GM12878 (cell line): Measurements from ENCODE around the gene IL37. TPM values are rescaled to one million over a fixed set of nuclear protein-coding genes. Genes with fewer than 3 reads are reported as not detected.

ENCODE experiments used
- ATAC-seq: fragments of 200-7000 bp; cut with Tn5 transposase; 3 replicates; pipeline ENCODE4 v1.9.1; 2020; ENCODE audit warnings: mild to moderate bottlenecking, moderate library complexity
- BruUV-seq: library from RNA; stranded (reverse); fragments of 400-500 nt; replicated peaks from 2 replicates; lab custom pipeline; 2021; lab: Mats Ljungman, UMichigan
- CTCF ChIA-PET: fragments of 300-600 bp; sonication (Branson Sonifier 250); formaldehyde crosslinking; extraction: SDS; loops from one replicate; lab custom pipeline; 2021; ENCODE audit warnings: inconsistent platforms; lab: Yijun Ruan, JAX
- POLR2A ChIA-PET: fragments of 350-600 bp; formaldehyde crosslinking; extraction: SDS; loops from one replicate; lab custom pipeline; 2021; ENCODE audit warnings: inconsistent platforms; lab: Charles Lee
- RAD21 ChIA-PET: fragments of 300-600 bp; sonication (Branson Sonifier 250); formaldehyde crosslinking; loops from one replicate; lab custom pipeline; 2023; ENCODE audit warnings: antibody characterized with exemption; ENCODE audit not compliant: unreplicated experiment; lab: Charles Lee
- SMC1A ChIA-PET: fragments of 300-600 bp; sonication (Branson Sonifier 250); formaldehyde crosslinking; loops from one replicate; lab custom pipeline; 2023; ENCODE audit not compliant: unreplicated experiment, uncharacterized antibody; lab: Charles Lee
- DNase-seq: peaks from one replicate; pipeline ENCODE4 v3.0.0-alpha.2; 2011; ENCODE audit warnings: low read depth, low spot score
- FAIRE-seq: peaks from 3 replicates; lab custom pipeline; 2011; peaks lifted over from hg19 to GRCh38; lab: Jason Lieb, UNC
- H2AFZ ChIP-seq: 2 replicates; pipeline ENCODE4 v1.6.0; 2011; ENCODE audit warnings: low read depth, low read length, control low read depth; ENCODE audit not compliant: control insufficient read depth
- H3K27ac ChIP-seq: 2 replicates; pipeline ENCODE4 v1.5.1; 2011; ENCODE audit warnings: control low read depth; ENCODE audit not compliant: control insufficient read depth, insufficient read depth
- H3K27me3 ChIP-seq, 2 experiments: replicated peaks in 1 of 2; 2 replicates each; pipeline versions ENCODE4 v1.6.0 to v1.6.1; 2011; ENCODE audit warnings: low read length in 1 of 2; ENCODE audit not compliant: control insufficient read depth in 2 of 2, insufficient read depth in 2 of 2
- H3K36me3 ChIP-seq, 2 experiments: 2 replicates each; pipeline ENCODE4 v1.5.1; 2011; ENCODE audit warnings: low read length in 1 of 2; ENCODE audit not compliant: control insufficient read depth in 2 of 2, insufficient read depth in 2 of 2
- H3K4me1 ChIP-seq: 2 replicates; pipeline ENCODE4 v1.6.1; 2011; ENCODE audit warnings: mild to moderate bottlenecking, low read length, moderate library complexity, mixed read lengths; ENCODE audit not compliant: control insufficient read depth, insufficient read depth
- H3K4me2 ChIP-seq: 2 replicates; pipeline ENCODE4 v1.6.0; 2011; ENCODE audit warnings: control low read depth; ENCODE audit not compliant: control insufficient read depth, insufficient read depth
- H3K4me3 ChIP-seq: fragments of 200-600 bp; sonication (generic); 2 replicates; pipeline ENCODE4 v1.5.1; 2016
- H3K79me2 ChIP-seq: 2 replicates; pipeline ENCODE4 v1.6.0; 2011; ENCODE audit warnings: low read length; ENCODE audit not compliant: control insufficient read depth, insufficient read depth
- H3K9ac ChIP-seq: 2 replicates; pipeline ENCODE4 v1.8.0; 2011; ENCODE audit warnings: low read length, control low read depth, mixed read lengths; ENCODE audit not compliant: control insufficient read depth, insufficient read depth
- H3K9me3 ChIP-seq: replicated peaks from 3 replicates; pipeline ENCODE4 v1.5.1; 2011; ENCODE audit warnings: mild to moderate bottlenecking, low read length; ENCODE audit not compliant: control insufficient read depth, insufficient read depth
- H4K20me1 ChIP-seq: 2 replicates; pipeline ENCODE4 v1.6.0; 2011; ENCODE audit not compliant: control insufficient read depth, insufficient read depth
- CBFB ChIP-seq: IDR thresholded peaks from 2 replicates; pipeline ENCODE4 v1.6.1; 2016; ENCODE audit warnings: antibody characterized with exemption, low read depth
- CREB1 ChIP-seq: IDR thresholded peaks from 2 replicates; pipeline ENCODE4 v1.6.1; 2012; ENCODE audit warnings: low read depth, mild to moderate bottlenecking, inconsistent platforms
- IKZF1 ChIP-seq: fragments of 450-650 bp; conservative IDR thresholded peaks from 2 replicates; pipeline ENCODE4 v1.6.1; 2017; ENCODE audit warnings: antibody characterized with exemption, mild to moderate bottlenecking
- POLR2A ChIP-seq: IDR thresholded peaks from 2 replicates; pipeline ENCODE4 v1.6.1; 2011; ENCODE audit warnings: low read depth, mild to moderate bottlenecking, low read length
- SIX5 ChIP-seq: IDR thresholded peaks from 2 replicates; pipeline ENCODE4 v1.6.1; 2011; ENCODE audit warnings: mild to moderate bottlenecking, low read depth, low read length, moderate library complexity; ENCODE audit not compliant: severe bottlenecking
- SPI1 ChIP-seq: IDR thresholded peaks from 2 replicates; pipeline ENCODE4 v1.6.1; 2011; ENCODE audit warnings: low read depth, mild to moderate bottlenecking, low read length, moderate library complexity, borderline replicate concordance; ENCODE audit not compliant: insufficient read depth
- SREBF2 ChIP-seq: IDR thresholded peaks from 2 replicates; pipeline ENCODE4 v1.6.1; 2012; ENCODE audit warnings: mild to moderate bottlenecking, low read length
- TAF1 ChIP-seq: IDR thresholded peaks from 2 replicates; pipeline ENCODE4 v1.6.1; 2011; ENCODE audit warnings: mild to moderate bottlenecking, low read depth, low read length, borderline replicate concordance
- ZNF217 ChIP-seq: fragments of 450-650 bp; IDR thresholded peaks from 2 replicates; pipeline ENCODE4 v1.6.1; 2017; ENCODE audit warnings: antibody characterized with exemption, mild to moderate bottlenecking
- ZNF384 ChIP-seq: IDR thresholded peaks from 2 replicates; pipeline ENCODE4 v1.6.1; 2012; ENCODE audit warnings: low read depth, mild to moderate bottlenecking, low read length, improper control_type of control experiment, borderline replicate concordance
- WGBS: methylation state at CpG from one replicate; pipeline ENCODE4 v1.1.6; 2016; ENCODE audit warnings: low lambda C conversion rate; ENCODE audit not compliant: insufficient replicate concordance, insufficient coverage; ENCODE audit errors: missing lambda C conversion rate; 5-methylcytosine and 5-hydroxymethylcytosine counted together
- in situ Hi-C: fragments of 300-500 bp; cut with MboI; formaldehyde crosslinking; loops from 9 replicates; pipeline ENCODE4 v1.14.3; 2018; ENCODE audit warnings: mixed read lengths
- intact Hi-C: fragments of 100-400 bp; cut with micrococcal nuclease; formaldehyde crosslinking; loops from one replicate; pipeline ENCODE4 v1.14.2; 2022; ENCODE audit not compliant: unreplicated experiment
- polyA plus RNA-seq, 11 experiments: library from polyadenylated mRNA; depleted of rRNA in 4 of 11; unstranded in 6 of 11; stranded (reverse) in 5 of 11; fragments of >200 nt; fragmentation: Nextera tagmentation in 4 of 11; fragmentation: Illumina TruSeq in 1 of 11; extraction: Ambion mirVana in 4 of 11; extraction: Trizol in 1 of 11; gene quantifications; 1 replicate in 1 of 11; 2 replicates in 10 of 11; pipeline versions ENCODE4 v1.2.1 to v1.2.3, GENCODE V29; 2011 to 2016; ENCODE audit warnings: inconsistent platforms in 2 of 11, missing spikeins in 2 of 11, low read depth in 1 of 11
- total RNA-seq, 4 experiments: library from RNA; depleted of rRNA in 3 of 4; stranded (reverse); fragments of >200 nt in 3 of 4; fragmentation: Illumina TruSeq in 1 of 4; extraction: Trizol in 1 of 4; gene quantifications; 2 replicates each; pipeline versions ENCODE4 v1.2.1 to v1.2.3, GENCODE V29; 2013 to 2021
- TF ChIP-seq, protein P1 (sequence below): fragments of 450-650 bp; IDR thresholded peaks from 2 replicates; pipeline ENCODE4 v1.6.1; 2017; ENCODE audit warnings: mild to moderate bottlenecking, low read depth, inconsistent platforms; ENCODE audit not compliant: poor library complexity, severe bottlenecking
- TF ChIP-seq, protein P2 (sequence below): fragments of 450-650 bp; formaldehyde crosslinking; IDR thresholded peaks from 2 replicates; pipeline ENCODE4 v1.4.0; 2020; ENCODE audit warnings: mild to moderate bottlenecking, moderate library complexity
- TF ChIP-seq, protein P3 (sequence below): fragments of 450-650 bp; IDR thresholded peaks from 2 replicates; pipeline ENCODE4 v1.6.1; 2016; ENCODE audit warnings: mild to moderate bottlenecking, moderate library complexity, borderline replicate concordance

IL37 gene
- total and polyA plus RNA-seq, 10 of the 15 experiments (the other 5 are each of a cell fraction or from before 2014, with no cell fraction given): 0.41 to 0.54 TPM; not detected in 8

DNA sequence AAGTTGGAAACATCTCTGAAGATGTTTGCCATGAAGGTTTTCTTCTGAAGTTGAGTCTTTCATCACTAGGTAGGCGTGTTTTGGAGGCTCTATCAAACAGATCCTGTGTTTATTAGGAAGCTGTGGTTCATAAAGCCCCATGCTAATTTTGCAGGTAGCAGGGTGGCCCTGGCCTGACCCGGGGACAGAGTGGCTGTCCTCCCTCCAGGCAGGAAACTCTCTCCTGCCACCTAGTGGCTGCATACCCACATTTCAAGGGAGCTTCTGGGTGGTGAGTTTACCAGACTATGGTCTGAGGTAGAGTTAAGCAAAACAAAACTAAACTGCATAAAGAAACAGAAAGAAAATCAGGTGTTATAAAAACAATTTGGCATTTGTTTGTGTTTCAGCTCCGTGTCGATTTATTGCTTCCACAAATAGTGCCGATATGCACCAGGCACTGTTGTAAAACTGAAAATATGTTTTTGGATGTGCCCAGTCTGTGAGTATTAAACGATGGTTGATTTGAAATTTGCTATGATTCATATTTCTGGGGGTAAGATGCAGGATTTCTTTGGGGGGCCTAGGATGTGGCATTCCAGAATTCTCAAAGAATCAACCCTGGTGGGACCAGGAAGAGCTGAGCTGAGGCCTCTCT is 26.0 kb upstream of the IL37 start:
- 22% methylated on average over 6 of the region's 6 CpGs for WGBS
- no peak for FAIRE-seq
- peak; percentile 82 for ATAC-seq
- Histone ChIP-seq H3K27me3 (no peaks in the 10 kb centered on the region), H3K9me3 (no peaks in the 10 kb centered on the region), H2AFZ (peak overlapping the region; percentile 49), H3K4me1 (peaks cover 32% of the 10 kb centered on the region), H3K27ac (no peak overlapping the region), H3K4me2 (peak overlapping the region; percentile 10; the same call in 1 of the 2 replicates), H3K9ac (no peak overlapping the region), H3K4me3 (no peak overlapping the region), H3K79me2 (no peaks in the 10 kb centered on the region), H4K20me1 (no peaks in the 10 kb centered on the region), H3K36me3 (no peaks in the 10 kb centered on the region)
- ChIA-PET RAD21 (interaction anchor here (0.7 to 11.8 kb wide), 35 partner anchors 8 to 285 kb away, joined by 3 to 281 read pairs (median 5); partner anchors contain the start of gene IL1B), SMC1A (interaction anchor here (0.5 to 12.1 kb wide), 47 partner anchors 9 to 285 kb away, joined by 3 to 362 read pairs (median 6); partner anchors contain the start of gene CKAP2L), POLR2A (interaction anchor here (1.1 to 1.9 kb wide), 7 partner anchors 9 to 144 kb away, joined by 3 to 15 read pairs (median 4); no protein-coding TSS in a partner anchor), CTCF (interaction anchor here (0.6 to 12.0 kb wide), 56 partner anchors 9 to 675 kb away, joined by 3 to 496 read pairs (median 6); partner anchors contain the start of genes IL1A and IL1B)
- intact Hi-C loops: loop anchor here (1.0 to 2.0 kb wide), 3 partner anchors 56 to 284 kb away; no protein-coding TSS in a partner anchor
- no TSS peak for BruUV-seq
- DNase-seq: peak; percentile 39
- in situ Hi-C loops: no loop called here
- TF ChIP-seq SREBF2 (no peak), ZNF384 (no peak), SPI1 (no peak), TAF1 (no peak), ZNF217 (no peak), CBFB (no peak), IKZF1 (no peak), SIX5 (no peak), POLR2A (no peak), CREB1 (0 out of 2 replicates have a peak, but pooled peaks have one; percentile 26)
- TF ChIP-seq, protein P1, sequence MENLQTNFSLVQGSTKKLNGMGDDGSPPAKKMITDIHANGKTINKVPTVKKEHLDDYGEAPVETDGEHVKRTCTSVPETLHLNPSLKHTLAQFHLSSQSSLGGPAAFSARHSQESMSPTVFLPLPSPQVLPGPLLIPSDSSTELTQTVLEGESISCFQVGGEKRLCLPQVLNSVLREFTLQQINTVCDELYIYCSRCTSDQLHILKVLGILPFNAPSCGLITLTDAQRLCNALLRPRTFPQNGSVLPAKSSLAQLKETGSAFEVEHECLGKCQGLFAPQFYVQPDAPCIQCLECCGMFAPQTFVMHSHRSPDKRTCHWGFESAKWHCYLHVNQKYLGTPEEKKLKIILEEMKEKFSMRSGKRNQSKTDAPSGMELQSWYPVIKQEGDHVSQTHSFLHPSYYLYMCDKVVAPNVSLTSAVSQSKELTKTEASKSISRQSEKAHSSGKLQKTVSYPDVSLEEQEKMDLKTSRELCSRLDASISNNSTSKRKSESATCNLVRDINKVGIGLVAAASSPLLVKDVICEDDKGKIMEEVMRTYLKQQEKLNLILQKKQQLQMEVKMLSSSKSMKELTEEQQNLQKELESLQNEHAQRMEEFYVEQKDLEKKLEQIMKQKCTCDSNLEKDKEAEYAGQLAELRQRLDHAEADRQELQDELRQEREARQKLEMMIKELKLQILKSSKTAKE: peak; percentile 44
- TF ChIP-seq, protein P2, sequence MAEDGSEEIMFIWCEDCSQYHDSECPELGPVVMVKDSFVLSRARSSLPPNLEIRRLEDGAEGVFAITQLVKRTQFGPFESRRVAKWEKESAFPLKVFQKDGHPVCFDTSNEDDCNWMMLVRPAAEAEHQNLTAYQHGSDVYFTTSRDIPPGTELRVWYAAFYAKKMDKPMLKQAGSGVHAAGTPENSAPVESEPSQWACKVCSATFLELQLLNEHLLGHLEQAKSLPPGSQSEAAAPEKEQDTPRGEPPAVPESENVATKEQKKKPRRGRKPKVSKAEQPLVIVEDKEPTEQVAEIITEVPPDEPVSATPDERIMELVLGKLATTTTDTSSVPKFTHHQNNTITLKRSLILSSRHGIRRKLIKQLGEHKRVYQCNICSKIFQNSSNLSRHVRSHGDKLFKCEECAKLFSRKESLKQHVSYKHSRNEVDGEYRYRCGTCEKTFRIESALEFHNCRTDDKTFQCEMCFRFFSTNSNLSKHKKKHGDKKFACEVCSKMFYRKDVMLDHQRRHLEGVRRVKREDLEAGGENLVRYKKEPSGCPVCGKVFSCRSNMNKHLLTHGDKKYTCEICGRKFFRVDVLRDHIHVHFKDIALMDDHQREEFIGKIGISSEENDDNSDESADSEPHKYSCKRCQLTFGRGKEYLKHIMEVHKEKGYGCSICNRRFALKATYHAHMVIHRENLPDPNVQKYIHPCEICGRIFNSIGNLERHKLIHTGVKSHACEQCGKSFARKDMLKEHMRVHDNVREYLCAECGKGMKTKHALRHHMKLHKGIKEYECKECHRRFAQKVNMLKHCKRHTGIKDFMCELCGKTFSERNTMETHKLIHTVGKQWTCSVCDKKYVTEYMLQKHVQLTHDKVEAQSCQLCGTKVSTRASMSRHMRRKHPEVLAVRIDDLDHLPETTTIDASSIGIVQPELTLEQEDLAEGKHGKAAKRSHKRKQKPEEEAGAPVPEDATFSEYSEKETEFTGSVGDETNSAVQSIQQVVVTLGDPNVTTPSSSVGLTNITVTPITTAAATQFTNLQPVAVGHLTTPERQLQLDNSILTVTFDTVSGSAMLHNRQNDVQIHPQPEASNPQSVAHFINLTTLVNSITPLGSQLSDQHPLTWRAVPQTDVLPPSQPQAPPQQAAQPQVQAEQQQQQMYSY (CRISPR knock-in tag): no peak
- TF ChIP-seq, protein P3, sequence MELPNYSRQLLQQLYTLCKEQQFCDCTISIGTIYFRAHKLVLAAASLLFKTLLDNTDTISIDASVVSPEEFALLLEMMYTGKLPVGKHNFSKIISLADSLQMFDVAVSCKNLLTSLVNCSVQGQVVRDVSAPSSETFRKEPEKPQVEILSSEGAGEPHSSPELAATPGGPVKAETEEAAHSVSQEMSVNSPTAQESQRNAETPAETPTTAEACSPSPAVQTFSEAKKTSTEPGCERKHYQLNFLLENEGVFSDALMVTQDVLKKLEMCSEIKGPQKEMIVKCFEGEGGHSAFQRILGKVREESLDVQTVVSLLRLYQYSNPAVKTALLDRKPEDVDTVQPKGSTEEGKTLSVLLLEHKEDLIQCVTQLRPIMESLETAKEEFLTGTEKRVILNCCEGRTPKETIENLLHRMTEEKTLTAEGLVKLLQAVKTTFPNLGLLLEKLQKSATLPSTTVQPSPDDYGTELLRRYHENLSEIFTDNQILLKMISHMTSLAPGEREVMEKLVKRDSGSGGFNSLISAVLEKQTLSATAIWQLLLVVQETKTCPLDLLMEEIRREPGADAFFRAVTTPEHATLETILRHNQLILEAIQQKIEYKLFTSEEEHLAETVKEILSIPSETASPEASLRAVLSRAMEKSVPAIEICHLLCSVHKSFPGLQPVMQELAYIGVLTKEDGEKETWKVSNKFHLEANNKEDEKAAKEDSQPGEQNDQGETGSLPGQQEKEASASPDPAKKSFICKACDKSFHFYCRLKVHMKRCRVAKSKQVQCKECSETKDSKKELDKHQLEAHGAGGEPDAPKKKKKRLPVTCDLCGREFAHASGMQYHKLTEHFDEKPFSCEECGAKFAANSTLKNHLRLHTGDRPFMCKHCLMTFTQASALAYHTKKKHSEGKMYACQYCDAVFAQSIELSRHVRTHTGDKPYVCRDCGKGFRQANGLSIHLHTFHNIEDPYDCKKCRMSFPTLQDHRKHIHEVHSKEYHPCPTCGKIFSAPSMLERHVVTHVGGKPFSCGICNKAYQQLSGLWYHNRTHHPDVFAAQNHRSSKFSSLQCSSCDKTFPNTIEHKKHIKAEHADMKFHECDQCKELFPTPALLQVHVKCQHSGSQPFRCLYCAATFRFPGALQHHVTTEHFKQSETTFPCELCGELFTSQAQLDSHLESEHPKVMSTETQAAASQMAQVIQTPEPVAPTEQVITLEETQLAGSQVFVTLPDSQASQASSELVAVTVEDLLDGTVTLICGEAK: no peak
